ENCODE results near the gene TMEM150B. TPM values are rescaled to one million over a fixed set of nuclear protein-coding genes. Genes with fewer than 3 reads are reported as not detected.

The TMEM150B gene
- polyA plus RNA-seq, 1 of the 3 experiments (the other 2 are of a cell fraction) = not detected

DNA sequence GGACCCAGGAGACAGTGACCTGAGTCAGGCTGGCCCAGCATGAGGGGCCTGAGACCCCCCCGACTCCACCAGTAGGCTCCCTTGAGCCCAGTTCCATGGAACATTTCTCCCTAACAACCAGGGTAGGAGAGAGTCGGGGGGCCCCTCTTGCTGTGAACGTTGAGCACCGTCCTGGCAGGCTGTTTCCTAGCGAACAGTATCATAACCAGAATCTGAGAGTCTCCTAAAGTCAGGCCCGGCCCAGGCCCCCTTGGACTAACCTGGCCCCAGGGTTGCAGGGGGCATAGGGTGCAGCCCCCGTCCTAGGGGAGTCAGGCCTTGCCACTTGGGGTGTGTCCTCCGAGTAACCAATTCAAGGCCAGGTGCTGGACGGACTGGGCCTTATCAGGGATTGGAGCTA is 13.7 kb downstream of the TMEM150B start:
- no peak overlapping the region for H3K4me2 ChIP-seq
- no peaks in the 10 kb centered on the region for H4K20me1 ChIP-seq (ENCODE audit: insufficient read depth)
- no peak for TF ChIP-seq EZH2phosphoT487 (IDR thresholded peaks at IDR 0.05; ENCODE audit: borderline replicate concordance, low read depth)
- TF ChIP-seq, protein P1, sequence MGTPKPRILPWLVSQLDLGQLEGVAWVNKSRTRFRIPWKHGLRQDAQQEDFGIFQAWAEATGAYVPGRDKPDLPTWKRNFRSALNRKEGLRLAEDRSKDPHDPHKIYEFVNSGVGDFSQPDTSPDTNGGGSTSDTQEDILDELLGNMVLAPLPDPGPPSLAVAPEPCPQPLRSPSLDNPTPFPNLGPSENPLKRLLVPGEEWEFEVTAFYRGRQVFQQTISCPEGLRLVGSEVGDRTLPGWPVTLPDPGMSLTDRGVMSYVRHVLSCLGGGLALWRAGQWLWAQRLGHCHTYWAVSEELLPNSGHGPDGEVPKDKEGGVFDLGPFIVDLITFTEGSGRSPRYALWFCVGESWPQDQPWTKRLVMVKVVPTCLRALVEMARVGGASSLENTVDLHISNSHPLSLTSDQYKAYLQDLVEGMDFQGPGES (IDR thresholded peaks at IDR 0.05; ENCODE audit: low read depth, low read length) = no peak
- TF ChIP-seq EP300 (IDR thresholded peaks at IDR 0.05; ENCODE audit: borderline replicate concordance in 1 of 2, low read depth in 1 of 2, low read length in 1 of 2) = no peak
- no peaks in the 10 kb centered on the region for H3F3A ChIP-seq (replicated peaks; ENCODE audit: insufficient read depth)
- CTCF ChIA-PET = interaction anchor here (0.9 to 7.7 kb wide), 2 partner anchors 9 to 22 kb away, joined by 3 to 46 read pairs; no protein-coding TSS in a partner anchor
- H3K9me3 ChIP-seq = no peaks in the 10 kb centered on the region
- H3K79me2 ChIP-seq (ENCODE audit: insufficient read depth) = no peaks in the 10 kb centered on the region
- DNase-seq = no peak
- H3K27me3 ChIP-seq (ENCODE audit: insufficient read depth) = no peaks in the 10 kb centered on the region
- 84% methylated on average over 3 of the region's 9 CpGs for WGBS (ENCODE audit: low lambda C conversion rate)
- H3K36me3 ChIP-seq (replicated peaks in 1 of 2; ENCODE audit: control insufficient read depth in 1 of 2, insufficient read depth in 2 of 2, low read length in 1 of 2) = peaks cover 14 to 25% of the 10 kb centered on the region in 2 experiments
- POLR2A ChIA-PET = no interaction called here
- no peaks in the 10 kb centered on the region for H3K4me1 ChIP-seq (ENCODE audit: control insufficient read depth in 1 of 2, insufficient read depth in 2 of 2, low read depth in 1 of 2, low read length in 1 of 2)
- no peak overlapping the region for H3K9ac ChIP-seq
- no peaks in the 10 kb centered on the region for H3K9me2 ChIP-seq
- no peak overlapping the region for H3K27ac ChIP-seq (ENCODE audit: low read depth in 2 of 2, low read length in 1 of 2)
- H3K4me3 ChIP-seq (ENCODE audit: low read depth in 2 of 2, low read length in 1 of 2) = no peak overlapping the region
- H2AFZ ChIP-seq (ENCODE audit: low read depth) = no peak overlapping the region

DNA sequence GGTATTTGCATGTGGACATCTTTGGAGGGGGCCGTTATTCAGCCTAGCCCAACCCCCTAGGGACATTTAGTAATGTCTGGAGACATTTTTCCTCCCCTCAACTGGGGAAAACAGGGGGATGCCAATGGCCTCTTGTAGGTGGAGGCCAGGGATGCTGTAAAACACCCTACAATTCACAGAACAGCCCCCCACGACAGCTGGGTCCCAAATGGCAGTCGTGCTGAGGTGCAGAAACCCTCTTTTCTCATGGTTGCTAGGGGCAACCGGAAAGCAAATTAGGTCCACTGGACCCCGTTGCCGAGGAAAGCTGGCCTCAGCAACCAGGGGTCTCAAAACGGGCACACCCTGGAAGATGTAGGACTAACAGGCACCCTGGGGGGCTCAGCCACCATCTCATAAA is 14.6 kb downstream of the TMEM150B start:
- Histone ChIP-seq H3K27ac (ENCODE audit: low read depth in 2 of 2, low read length in 1 of 2) (no peak overlapping the region), H3K4me2 (no peak overlapping the region), H3K79me2 (ENCODE audit: insufficient read depth) (no peaks in the 10 kb centered on the region), H3K36me3 (replicated peaks in 1 of 2; ENCODE audit: control insufficient read depth in 1 of 2, insufficient read depth in 2 of 2, low read length in 1 of 2) (peaks cover 23 to 29% of the 10 kb centered on the region in 2 experiments), H3K9me2 (no peaks in the 10 kb centered on the region), H3K4me3 (ENCODE audit: low read depth in 2 of 2, low read length in 1 of 2) (no peak overlapping the region), H3K9ac (no peak overlapping the region), H3K27me3 (ENCODE audit: insufficient read depth) (no peaks in the 10 kb centered on the region), H4K20me1 (ENCODE audit: insufficient read depth) (no peaks in the 10 kb centered on the region), H3F3A (replicated peaks; ENCODE audit: insufficient read depth) (no peaks in the 10 kb centered on the region), H3K4me1 (ENCODE audit: control insufficient read depth in 1 of 2, insufficient read depth in 2 of 2, low read depth in 1 of 2, low read length in 1 of 2) (no peaks in the 10 kb centered on the region), H3K9me3 (no peaks in the 10 kb centered on the region), H2AFZ (ENCODE audit: low read depth) (no peak overlapping the region)
- ChIA-PET CTCF (interaction anchor here (1.0 to 1.2 kb wide), 2 partner anchors 9 to 194 kb away, joined by 3 to 6 read pairs; no protein-coding TSS in a partner anchor), POLR2A (interaction anchor here (0.8 to 1.5 kb wide), 3 partner anchors 9 to 16 kb away, joined by 3 to 4 read pairs (median 3); no protein-coding TSS in a partner anchor)
- 79% methylated on average over 4 of the region's 7 CpGs for WGBS (ENCODE audit: low lambda C conversion rate)
- no peak for DNase-seq
- no peak for TF ChIP-seq YY1 (IDR thresholded peaks at IDR 0.05; ENCODE audit: low read depth)
- TF ChIP-seq FOXJ3 (CRISPR knock-in tag; IDR thresholded peaks at IDR 0.05) = no peak
- TF ChIP-seq RFX5 (IDR thresholded peaks at IDR 0.05; ENCODE audit: low read length) = no peak
- TF ChIP-seq, protein P2, sequence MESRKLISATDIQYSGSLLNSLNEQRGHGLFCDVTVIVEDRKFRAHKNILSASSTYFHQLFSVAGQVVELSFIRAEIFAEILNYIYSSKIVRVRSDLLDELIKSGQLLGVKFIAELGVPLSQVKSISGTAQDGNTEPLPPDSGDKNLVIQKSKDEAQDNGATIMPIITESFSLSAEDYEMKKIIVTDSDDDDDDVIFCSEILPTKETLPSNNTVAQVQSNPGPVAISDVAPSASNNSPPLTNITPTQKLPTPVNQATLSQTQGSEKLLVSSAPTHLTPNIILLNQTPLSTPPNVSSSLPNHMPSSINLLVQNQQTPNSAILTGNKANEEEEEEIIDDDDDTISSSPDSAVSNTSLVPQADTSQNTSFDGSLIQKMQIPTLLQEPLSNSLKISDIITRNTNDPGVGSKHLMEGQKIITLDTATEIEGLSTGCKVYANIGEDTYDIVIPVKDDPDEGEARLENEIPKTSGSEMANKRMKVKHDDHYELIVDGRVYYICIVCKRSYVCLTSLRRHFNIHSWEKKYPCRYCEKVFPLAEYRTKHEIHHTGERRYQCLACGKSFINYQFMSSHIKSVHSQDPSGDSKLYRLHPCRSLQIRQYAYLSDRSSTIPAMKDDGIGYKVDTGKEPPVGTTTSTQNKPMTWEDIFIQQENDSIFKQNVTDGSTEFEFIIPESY (IDR thresholded peaks at IDR 0.05; ENCODE audit: borderline replicate concordance, low read depth) = no peak
- TF ChIP-seq, protein P3, sequence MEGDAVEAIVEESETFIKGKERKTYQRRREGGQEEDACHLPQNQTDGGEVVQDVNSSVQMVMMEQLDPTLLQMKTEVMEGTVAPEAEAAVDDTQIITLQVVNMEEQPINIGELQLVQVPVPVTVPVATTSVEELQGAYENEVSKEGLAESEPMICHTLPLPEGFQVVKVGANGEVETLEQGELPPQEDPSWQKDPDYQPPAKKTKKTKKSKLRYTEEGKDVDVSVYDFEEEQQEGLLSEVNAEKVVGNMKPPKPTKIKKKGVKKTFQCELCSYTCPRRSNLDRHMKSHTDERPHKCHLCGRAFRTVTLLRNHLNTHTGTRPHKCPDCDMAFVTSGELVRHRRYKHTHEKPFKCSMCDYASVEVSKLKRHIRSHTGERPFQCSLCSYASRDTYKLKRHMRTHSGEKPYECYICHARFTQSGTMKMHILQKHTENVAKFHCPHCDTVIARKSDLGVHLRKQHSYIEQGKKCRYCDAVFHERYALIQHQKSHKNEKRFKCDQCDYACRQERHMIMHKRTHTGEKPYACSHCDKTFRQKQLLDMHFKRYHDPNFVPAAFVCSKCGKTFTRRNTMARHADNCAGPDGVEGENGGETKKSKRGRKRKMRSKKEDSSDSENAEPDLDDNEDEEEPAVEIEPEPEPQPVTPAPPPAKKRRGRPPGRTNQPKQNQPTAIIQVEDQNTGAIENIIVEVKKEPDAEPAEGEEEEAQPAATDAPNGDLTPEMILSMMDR (IDR thresholded peaks at IDR 0.05) = no peak
- TF ChIP-seq, protein P4, sequence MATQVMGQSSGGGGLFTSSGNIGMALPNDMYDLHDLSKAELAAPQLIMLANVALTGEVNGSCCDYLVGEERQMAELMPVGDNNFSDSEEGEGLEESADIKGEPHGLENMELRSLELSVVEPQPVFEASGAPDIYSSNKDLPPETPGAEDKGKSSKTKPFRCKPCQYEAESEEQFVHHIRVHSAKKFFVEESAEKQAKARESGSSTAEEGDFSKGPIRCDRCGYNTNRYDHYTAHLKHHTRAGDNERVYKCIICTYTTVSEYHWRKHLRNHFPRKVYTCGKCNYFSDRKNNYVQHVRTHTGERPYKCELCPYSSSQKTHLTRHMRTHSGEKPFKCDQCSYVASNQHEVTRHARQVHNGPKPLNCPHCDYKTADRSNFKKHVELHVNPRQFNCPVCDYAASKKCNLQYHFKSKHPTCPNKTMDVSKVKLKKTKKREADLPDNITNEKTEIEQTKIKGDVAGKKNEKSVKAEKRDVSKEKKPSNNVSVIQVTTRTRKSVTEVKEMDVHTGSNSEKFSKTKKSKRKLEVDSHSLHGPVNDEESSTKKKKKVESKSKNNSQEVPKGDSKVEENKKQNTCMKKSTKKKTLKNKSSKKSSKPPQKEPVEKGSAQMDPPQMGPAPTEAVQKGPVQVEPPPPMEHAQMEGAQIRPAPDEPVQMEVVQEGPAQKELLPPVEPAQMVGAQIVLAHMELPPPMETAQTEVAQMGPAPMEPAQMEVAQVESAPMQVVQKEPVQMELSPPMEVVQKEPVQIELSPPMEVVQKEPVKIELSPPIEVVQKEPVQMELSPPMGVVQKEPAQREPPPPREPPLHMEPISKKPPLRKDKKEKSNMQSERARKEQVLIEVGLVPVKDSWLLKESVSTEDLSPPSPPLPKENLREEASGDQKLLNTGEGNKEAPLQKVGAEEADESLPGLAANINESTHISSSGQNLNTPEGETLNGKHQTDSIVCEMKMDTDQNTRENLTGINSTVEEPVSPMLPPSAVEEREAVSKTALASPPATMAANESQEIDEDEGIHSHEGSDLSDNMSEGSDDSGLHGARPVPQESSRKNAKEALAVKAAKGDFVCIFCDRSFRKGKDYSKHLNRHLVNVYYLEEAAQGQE (IDR thresholded peaks at IDR 0.05; ENCODE audit: low read depth, low read length) = no peak
- no peak for TF ChIP-seq JUND (IDR thresholded peaks at IDR 0.05)
- no peak for TF ChIP-seq SMC3 (IDR thresholded peaks at IDR 0.05; ENCODE audit: low read depth, low read length)
- TF ChIP-seq FOXM1 (IDR thresholded peaks at IDR 0.05; ENCODE audit: low read depth) = no peak
- TF ChIP-seq POLR2AphosphoS5 (IDR thresholded peaks at IDR 0.05; ENCODE audit: low read depth, low read length) = no peak
- no peak for TF ChIP-seq NRF1 (IDR thresholded peaks at IDR 0.05; ENCODE audit: low read depth, low read length)
- no peak for TF ChIP-seq ELF1 (IDR thresholded peaks at IDR 0.05)
- TF ChIP-seq GATA2 (CRISPR knock-in tag; IDR thresholded peaks at IDR 0.05) = no peak
- TF ChIP-seq, protein P5, sequence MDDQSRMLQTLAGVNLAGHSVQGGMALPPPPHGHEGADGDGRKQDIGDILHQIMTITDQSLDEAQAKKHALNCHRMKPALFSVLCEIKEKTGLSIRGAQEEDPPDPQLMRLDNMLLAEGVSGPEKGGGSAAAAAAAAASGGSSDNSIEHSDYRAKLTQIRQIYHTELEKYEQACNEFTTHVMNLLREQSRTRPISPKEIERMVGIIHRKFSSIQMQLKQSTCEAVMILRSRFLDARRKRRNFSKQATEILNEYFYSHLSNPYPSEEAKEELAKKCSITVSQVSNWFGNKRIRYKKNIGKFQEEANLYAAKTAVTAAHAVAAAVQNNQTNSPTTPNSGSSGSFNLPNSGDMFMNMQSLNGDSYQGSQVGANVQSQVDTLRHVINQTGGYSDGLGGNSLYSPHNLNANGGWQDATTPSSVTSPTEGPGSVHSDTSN (IDR thresholded peaks at IDR 0.05) = no peak
- TF ChIP-seq, protein P6, sequence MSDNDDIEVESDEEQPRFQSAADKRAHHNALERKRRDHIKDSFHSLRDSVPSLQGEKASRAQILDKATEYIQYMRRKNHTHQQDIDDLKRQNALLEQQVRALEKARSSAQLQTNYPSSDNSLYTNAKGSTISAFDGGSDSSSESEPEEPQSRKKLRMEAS (IDR thresholded peaks at IDR 0.05; ENCODE audit: low read depth) = no peak
- TF ChIP-seq RCOR1 (IDR thresholded peaks at IDR 0.05; ENCODE audit: low read length) = no peak
